Breast epithelium (tissue), 3 donors: ENCODE results near the gene DRD2.

ENCODE experiments used
- POLR2A ChIP-seq: fragments of 450-650 bp; IDR thresholded peaks from one replicate; pipeline ENCODE4 v1.6.1; 2016; ENCODE audit warnings: antibody characterized with exemption, mild to moderate bottlenecking, moderate library complexity
- TF ChIP-seq, protein P1 (sequence below), 3 donors: fragments of 450-650 bp; IDR thresholded peaks; one replicate each; pipeline ENCODE4 v1.5.1; 2016 to 2017; ENCODE audit warnings: antibody characterized with exemption in 3 of 3, mild to moderate bottlenecking in 3 of 3, moderate library complexity in 3 of 3

GRCh38 chr11:113504586-113504985 is 29.4 kb upstream of the DRD2 start:
- TF ChIP-seq POLR2A, result no peak
- TF ChIP-seq, protein P1, sequence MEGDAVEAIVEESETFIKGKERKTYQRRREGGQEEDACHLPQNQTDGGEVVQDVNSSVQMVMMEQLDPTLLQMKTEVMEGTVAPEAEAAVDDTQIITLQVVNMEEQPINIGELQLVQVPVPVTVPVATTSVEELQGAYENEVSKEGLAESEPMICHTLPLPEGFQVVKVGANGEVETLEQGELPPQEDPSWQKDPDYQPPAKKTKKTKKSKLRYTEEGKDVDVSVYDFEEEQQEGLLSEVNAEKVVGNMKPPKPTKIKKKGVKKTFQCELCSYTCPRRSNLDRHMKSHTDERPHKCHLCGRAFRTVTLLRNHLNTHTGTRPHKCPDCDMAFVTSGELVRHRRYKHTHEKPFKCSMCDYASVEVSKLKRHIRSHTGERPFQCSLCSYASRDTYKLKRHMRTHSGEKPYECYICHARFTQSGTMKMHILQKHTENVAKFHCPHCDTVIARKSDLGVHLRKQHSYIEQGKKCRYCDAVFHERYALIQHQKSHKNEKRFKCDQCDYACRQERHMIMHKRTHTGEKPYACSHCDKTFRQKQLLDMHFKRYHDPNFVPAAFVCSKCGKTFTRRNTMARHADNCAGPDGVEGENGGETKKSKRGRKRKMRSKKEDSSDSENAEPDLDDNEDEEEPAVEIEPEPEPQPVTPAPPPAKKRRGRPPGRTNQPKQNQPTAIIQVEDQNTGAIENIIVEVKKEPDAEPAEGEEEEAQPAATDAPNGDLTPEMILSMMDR (IDR thresholded peaks at IDR 0.05), result no peak
